OCI-LY3 (cell line): ENCODE measurements around the gene MMP28.

ENCODE experiments used
- CTCF ChIP-seq: fragments of 200-600, 300-600 bp; sonication (generic); IDR thresholded peaks from 2 replicates; pipeline ENCODE4 v1.5.1; 2014; ENCODE audit warnings: antibody characterized with exemption, low read length, low read depth
- EZH2phosphoT487 ChIP-seq: fragments of 200-600 bp; shearing (Covaris generic); IDR thresholded peaks from 2 replicates; pipeline ENCODE4 v1.6.1; 2018; ENCODE audit warnings: antibody characterized with exemption, mixed run types, low read depth

DNA sequence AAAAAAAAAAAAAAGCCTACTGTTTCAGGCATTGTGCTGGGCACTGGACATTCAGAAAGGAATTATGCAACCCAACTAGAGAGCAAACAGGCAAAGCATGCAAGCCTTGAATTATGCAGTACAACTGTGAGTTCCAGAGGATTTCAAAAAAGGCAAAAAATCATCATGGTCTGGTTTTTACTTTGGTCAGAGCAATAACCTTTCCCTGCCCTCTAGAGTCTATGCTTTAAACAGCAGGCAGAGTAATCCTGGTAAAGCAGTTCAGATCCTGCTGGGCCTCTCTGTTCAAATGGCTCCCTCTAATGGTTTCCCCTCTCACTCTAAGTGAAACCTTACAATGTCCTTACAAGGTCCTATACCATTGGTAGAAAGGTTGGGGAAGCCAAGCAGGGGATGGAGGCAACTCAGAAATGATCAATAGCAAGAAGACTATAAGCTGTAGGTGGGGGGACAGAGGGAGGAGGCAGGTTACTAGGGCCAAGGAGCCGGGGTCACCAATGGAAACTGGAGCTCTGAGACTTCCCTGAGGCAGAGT lies 9.3 kb upstream of the MMP28 start:
- TF ChIP-seq CTCF: peak; percentile 97
- TF ChIP-seq EZH2phosphoT487: no peak
